ENCODE measurements around the gene PRSS22. TPM values are rescaled to one million over a fixed set of nuclear protein-coding genes. Genes with fewer than 3 reads are reported as not detected.
A peak's percentile ranks its signal among the peaks of the same experiment; 100 is the strongest.

The PRSS22 gene
- total and polyA plus RNA-seq, 10 of the 15 experiments (the other 5 are each of a cell fraction or from before 2014, with no cell fraction given) = not detected

- ChIA-PET SMC1A (ENCODE audit: uncharacterized antibody, unreplicated experiment) (no interaction called here), POLR2A (no interaction called here), RAD21 (ENCODE audit: unreplicated experiment) (no interaction called here), CTCF (interaction anchor here (1.0 kb wide), 1 partner anchor 34 kb away, joined by 3 read pairs; no protein-coding TSS in a partner anchor)
- Histone ChIP-seq H2AFZ (ENCODE audit: control insufficient read depth, low read depth, low read length) (no peak overlapping the region), H3K27me3 (replicated peaks in 1 of 2; ENCODE audit: control insufficient read depth in 2 of 2, insufficient read depth in 2 of 2, low read length in 1 of 2) (no peaks in the 10 kb centered on the region), H3K9me3 (replicated peaks; ENCODE audit: control insufficient read depth, insufficient read depth, low read length) (no peaks in the 10 kb centered on the region), H4K20me1 (ENCODE audit: control insufficient read depth, insufficient read depth) (no peaks in the 10 kb centered on the region), H3K9ac (ENCODE audit: control insufficient read depth, insufficient read depth, low read length) (no peak overlapping the region), H3K36me3 (ENCODE audit: control insufficient read depth in 2 of 2, insufficient read depth in 2 of 2, low read length in 1 of 2) (no peaks in the 10 kb centered on the region), H3K4me2 (ENCODE audit: control insufficient read depth, insufficient read depth) (no peak overlapping the region), H3K27ac (ENCODE audit: control insufficient read depth, insufficient read depth) (no peak overlapping the region), H3K79me2 (ENCODE audit: control insufficient read depth, insufficient read depth, low read length) (no peaks in the 10 kb centered on the region), H3K4me1 (ENCODE audit: control insufficient read depth, insufficient read depth, low read length) (peaks cover 4% of the 10 kb centered on the region; the same call in 1 of the 2 replicates), H3K4me3 (no peak overlapping the region)
- ATAC-seq (no peak), FAIRE-seq (no peak), DNase-seq (ENCODE audit: low read depth, low spot score) (no peak)
- TF ChIP-seq IKZF2 (IDR thresholded peaks at IDR 0.05) = no peak
- TF ChIP-seq ATF3 (IDR thresholded peaks at IDR 0.05; ENCODE audit: borderline replicate concordance, extremely low read depth, low read depth, low read length) = no peak
- no peak for TF ChIP-seq PAX8 (IDR thresholded peaks at IDR 0.05)
- no peak for TF ChIP-seq NRF1 (conservative IDR thresholded peaks at IDR 0.05; ENCODE audit: low read depth, low read length)
- in situ Hi-C loops (cut with MboI) (no loop called here), intact Hi-C loops (cut with micrococcal nuclease; ENCODE audit: unreplicated experiment) (no loop called here)
- 60% methylated on average over 15 of the region's 15 CpGs for WGBS (ENCODE audit: insufficient coverage, insufficient replicate concordance, low lambda C conversion rate, missing lambda C conversion rate)
- BruUV-seq (replicated peaks) = no TSS peak
Measured at GRCh38 chr16:2831203-2831602, 26.8 kb downstream of the PRSS22 start.

DNA sequence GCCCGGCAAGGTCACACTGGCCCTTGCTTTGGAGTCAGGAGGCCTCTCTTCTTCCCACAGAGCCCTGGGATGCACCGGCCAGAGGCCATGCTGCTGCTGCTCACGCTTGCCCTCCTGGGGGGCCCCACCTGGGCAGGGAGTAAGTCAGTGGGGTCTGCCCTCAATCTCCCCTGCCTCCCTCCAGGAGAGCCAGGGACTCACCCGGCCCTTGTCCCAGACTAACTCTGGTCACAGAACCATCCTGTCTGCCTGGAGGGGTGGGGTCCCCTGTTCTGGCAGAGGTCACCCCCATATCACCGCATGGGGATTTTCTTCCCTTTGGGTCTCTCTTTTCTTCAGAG lies 27.6 kb downstream of the PRSS22 start:
- no peak for ATAC-seq
- ChIA-PET RAD21 (ENCODE audit: unreplicated experiment) (no interaction called here), POLR2A (interaction anchor here (0.5 kb wide), 1 partner anchor 151 kb away, joined by 3 read pairs; no protein-coding TSS in a partner anchor), CTCF (no interaction called here), SMC1A (ENCODE audit: uncharacterized antibody, unreplicated experiment) (no interaction called here)
- Histone ChIP-seq H3K27ac (ENCODE audit: control insufficient read depth, insufficient read depth) (no peak overlapping the region), H3K36me3 (ENCODE audit: control insufficient read depth in 2 of 2, insufficient read depth in 2 of 2, low read length in 1 of 2) (no peaks in the 10 kb centered on the region), H3K9me3 (replicated peaks; ENCODE audit: control insufficient read depth, insufficient read depth, low read length) (no peaks in the 10 kb centered on the region), H3K27me3 (replicated peaks in 1 of 2; ENCODE audit: control insufficient read depth in 2 of 2, insufficient read depth in 2 of 2, low read length in 1 of 2) (no peaks in the 10 kb centered on the region), H3K9ac (ENCODE audit: control insufficient read depth, insufficient read depth, low read length) (no peak overlapping the region; the same call in 1 of the 2 replicates), H2AFZ (ENCODE audit: control insufficient read depth, low read depth, low read length) (peak overlapping the region; percentile 46; the same call in 1 of the 2 replicates), H3K4me3 (no peak overlapping the region), H3K4me1 (ENCODE audit: control insufficient read depth, insufficient read depth, low read length) (peaks cover 4% of the 10 kb centered on the region; the same call in 1 of the 2 replicates), H3K4me2 (ENCODE audit: control insufficient read depth, insufficient read depth) (peak overlapping the region; percentile 35; the same call in 1 of the 2 replicates), H3K79me2 (ENCODE audit: control insufficient read depth, insufficient read depth, low read length) (no peaks in the 10 kb centered on the region), H4K20me1 (ENCODE audit: control insufficient read depth, insufficient read depth) (no peaks in the 10 kb centered on the region)
- no peak for DNase-seq (ENCODE audit: low read depth, low spot score)
- in situ Hi-C loops (cut with MboI) = no loop called here
- FAIRE-seq = no peak
- intact Hi-C loops (cut with micrococcal nuclease; ENCODE audit: unreplicated experiment) = no loop called here
- WGBS (ENCODE audit: insufficient coverage, insufficient replicate concordance, low lambda C conversion rate, missing lambda C conversion rate) = 54% methylated on average over 5 of the region's 5 CpGs
- BruUV-seq (replicated peaks) = no TSS peak
- no peak for TF ChIP-seq SRF (IDR thresholded peaks at IDR 0.05; ENCODE audit: low read depth in 2 of 2, low read length in 2 of 2)
- TF ChIP-seq ATF2 (IDR thresholded peaks at IDR 0.05; ENCODE audit: low read length) = no peak
- no peak for TF ChIP-seq SPI1 (IDR thresholded peaks at IDR 0.05; ENCODE audit: borderline replicate concordance, insufficient read depth, low read depth, low read length)
- TF ChIP-seq PML (IDR thresholded peaks at IDR 0.05; ENCODE audit: low read length) = no peak
- TF ChIP-seq GATAD2B (conservative IDR thresholded peaks at IDR 0.05; ENCODE audit: low read depth) = no peak
- TF ChIP-seq ZBTB40 (IDR thresholded peaks at IDR 0.05; ENCODE audit: borderline replicate concordance) = no peak
- TF ChIP-seq NFIC (IDR thresholded peaks at IDR 0.05; ENCODE audit: low read depth, low read length) = no peak

All from GM12878 (cell line).